ENCODE data around the gene ONECUT3.
A peak's percentile ranks its signal among the peaks of the same experiment; 100 is the strongest.

Gene ONECUT3

GRCh38 chr19:1799695-1800342, 46.5 kb downstream of the ONECUT3 start:
- H3K27ac ChIP-seq (ENCODE audit: extremely low read depth, low read depth, low read length) = no peak overlapping the region
- H3K9me3 ChIP-seq (ENCODE audit: control insufficient read depth, insufficient read depth, low read depth, low read length) = no peaks in the 10 kb centered on the region
- TF ChIP-seq ZBTB17 (tag by site-specific recombination; IDR thresholded peaks at IDR 0.05) = no peak
- TF ChIP-seq ZNF837 (tag by site-specific recombination; IDR thresholded peaks at IDR 0.05) = no peak
- no peak for TF ChIP-seq ZNF473 (tag by site-specific recombination; IDR thresholded peaks at IDR 0.05)
- TF ChIP-seq ZNF48 (tag by site-specific recombination; IDR thresholded peaks at IDR 0.05) = no peak
- TF ChIP-seq ZEB2 (tag by site-specific recombination; IDR thresholded peaks at IDR 0.05) = no peak
- no peak for TF ChIP-seq REPIN1 (tag by site-specific recombination; IDR thresholded peaks at IDR 0.05; ENCODE audit: low read depth)
- no peak for TF ChIP-seq ZNF510 (tag by site-specific recombination; IDR thresholded peaks at IDR 0.05; ENCODE audit: insufficient replicate concordance)
- no peak for TF ChIP-seq ZNF214 (tag by site-specific recombination; IDR thresholded peaks at IDR 0.05; ENCODE audit: borderline replicate concordance)
- no peak for TF ChIP-seq ZNF239 (tag by site-specific recombination; IDR thresholded peaks at IDR 0.05)
- TF ChIP-seq ZSCAN5A (tag by site-specific recombination; IDR thresholded peaks at IDR 0.05) = no peak
- TF ChIP-seq ZSCAN4 (tag by site-specific recombination; IDR thresholded peaks at IDR 0.05) = no peak
- TF ChIP-seq ZNF10 (tag by site-specific recombination; IDR thresholded peaks at IDR 0.05) = no peak
- TF ChIP-seq ZNF529 (tag by site-specific recombination; IDR thresholded peaks at IDR 0.05; ENCODE audit: insufficient replicate concordance) = no peak
- no peak for TF ChIP-seq ZNF350 (tag by site-specific recombination; IDR thresholded peaks at IDR 0.05)
- no peak for TF ChIP-seq ZNF521 (tag by site-specific recombination; IDR thresholded peaks at IDR 0.05)
- no peak for TF ChIP-seq ZNF610 (tag by site-specific recombination; IDR thresholded peaks at IDR 0.05; ENCODE audit: borderline replicate concordance)
- CTCF ChIA-PET = interaction anchor here (0.6 to 7.0 kb wide), 4 partner anchors 26 to 146 kb away, joined by 3 to 49 read pairs (median 4); no protein-coding TSS in a partner anchor
- no peak overlapping the region for H3K4me3 ChIP-seq (ENCODE audit: low read depth, low read length)
- no peaks in the 10 kb centered on the region for H3K4me1 ChIP-seq (ENCODE audit: control insufficient read depth, insufficient read depth, low read length)
- POLR2A ChIA-PET = no interaction called here
- no peaks in the 10 kb centered on the region for H3K36me3 ChIP-seq (ENCODE audit: control insufficient read depth in 2 of 2, insufficient read depth in 1 of 2, low read length in 2 of 2)

- ChIA-PET POLR2A (no interaction called here), CTCF (no interaction called here)
- H3K27ac ChIP-seq (ENCODE audit: extremely low read depth, low read depth, low read length) = no peak overlapping the region
- no peak overlapping the region for H3K4me3 ChIP-seq (ENCODE audit: low read depth, low read length)
- no peaks in the 10 kb centered on the region for H3K4me1 ChIP-seq (ENCODE audit: control insufficient read depth, insufficient read depth, low read length)
- H3K36me3 ChIP-seq (ENCODE audit: control insufficient read depth in 2 of 2, insufficient read depth in 1 of 2, low read length in 2 of 2) = no peaks in the 10 kb centered on the region
- H3K9me3 ChIP-seq (ENCODE audit: control insufficient read depth, insufficient read depth, low read depth, low read length) = no peaks in the 10 kb centered on the region
- no peak for TF ChIP-seq ZBTB7A (tag by site-specific recombination; IDR thresholded peaks at IDR 0.05; ENCODE audit: low read depth)
- TF ChIP-seq ZNF121 (tag by site-specific recombination; IDR thresholded peaks at IDR 0.05) = peak; percentile 63; the same call in 1 of the 2 replicates
Measured at GRCh38 chr19:1804858-1805257, 51.6 kb downstream of the ONECUT3 start.

GRCh38 chr19:1805401-1806183, 52.3 kb downstream of the ONECUT3 start:
- H3K9me3 ChIP-seq (ENCODE audit: control insufficient read depth, insufficient read depth, low read depth, low read length) = no peaks in the 10 kb centered on the region
- POLR2A ChIA-PET = no interaction called here
- H3K36me3 ChIP-seq (ENCODE audit: control insufficient read depth in 2 of 2, insufficient read depth in 1 of 2, low read length in 2 of 2) = no peaks in the 10 kb centered on the region
- H3K4me3 ChIP-seq (ENCODE audit: low read depth, low read length) = no peak overlapping the region
- CTCF ChIA-PET = interaction anchor here (0.6 to 1.2 kb wide), 4 partner anchors 17 to 154 kb away, joined by 3 to 4 read pairs (median 3); no protein-coding TSS in a partner anchor
- no peaks in the 10 kb centered on the region for H3K4me1 ChIP-seq (ENCODE audit: control insufficient read depth, insufficient read depth, low read length)
- no peak for TF ChIP-seq ZIC2 (tag by site-specific recombination; IDR thresholded peaks at IDR 0.05)
- TF ChIP-seq ZNF768 (tag by site-specific recombination; IDR thresholded peaks at IDR 0.05) = peak; percentile 39; the same call in 1 of the 2 replicates
- peak; percentile 53; the same call in 1 of the 2 replicates for TF ChIP-seq ZNF664 (tag by site-specific recombination; IDR thresholded peaks at IDR 0.05)
- no peak overlapping the region for H3K27ac ChIP-seq (ENCODE audit: extremely low read depth, low read depth, low read length)

Measured in HEK293 (cell line).